WTC11 (cell line): Measurements from ENCODE around the gene CLP1. TPM values are rescaled to one million over a fixed set of nuclear protein-coding genes. Genes with fewer than 3 reads are reported as not detected.

Source experiments
- ATAC-seq: fragments of 200-7000 bp; cut with Tn5 transposase; 2 replicates; pipeline ENCODE4 v1.10.0; 2021; ENCODE audit warnings: mild to moderate bottlenecking, moderate library complexity
- CTCF ChIA-PET: fragments of 300-600 bp; sonication (Branson Sonifier 250); formaldehyde crosslinking; loops from one replicate; lab custom pipeline; 2021; ENCODE audit warnings: antibody characterized with exemption; lab: Charles Lee
- POLR2A ChIA-PET: fragments of 350-600 bp; sonication (Branson Sonifier 250); formaldehyde crosslinking; loops from one replicate; lab custom pipeline; 2021; ENCODE audit warnings: antibody characterized with exemption; lab: Charles Lee
- DNase-seq: peaks from one replicate; pipeline ENCODE4 v3.0.0; 2021; ENCODE audit warnings: low spot score
- H3K27ac Mint-ChIP-seq: 2 replicates; pipeline ENCODE4 v1.8.0; 2021; ENCODE audit warnings: mixed read lengths
- H3K27me3 Mint-ChIP-seq: 2 replicates; pipeline ENCODE4 v1.8.0; 2021; ENCODE audit warnings: low read depth, mild to moderate bottlenecking, moderate library complexity, mixed read lengths
- H3K36me3 Mint-ChIP-seq: 2 replicates; pipeline ENCODE4 v1.8.0; 2021; ENCODE audit warnings: mixed read lengths
- H3K4me1 Mint-ChIP-seq: 2 replicates; pipeline ENCODE4 v1.8.0; 2022; ENCODE audit warnings: mixed read lengths
- H3K4me3 Mint-ChIP-seq: 2 replicates; pipeline ENCODE4 v1.8.0; 2021; ENCODE audit warnings: mild to moderate bottlenecking, moderate library complexity, mixed read lengths
- H3K9me3 Mint-ChIP-seq: 2 replicates; pipeline ENCODE4 v1.8.0; 2021; ENCODE audit warnings: mixed read lengths
- AR ChIP-seq: fragments of 250-450 bp; sonication (Bioruptor Pico); IDR thresholded peaks from 2 replicates; pipeline ENCODE4 v1.9.0; 2021; ENCODE audit warnings: mild to moderate bottlenecking
- E2F5 ChIP-seq: sonication (generic); formaldehyde crosslinking; IDR thresholded peaks from 2 replicates; pipeline ENCODE4 v1.8.1; 2022; ENCODE audit warnings: mild to moderate bottlenecking, moderate library complexity, missing genetic modification reagents
- KAT7 ChIP-seq: sonication (generic); formaldehyde crosslinking; IDR thresholded peaks from 2 replicates; pipeline ENCODE4 v1.8.1; 2023; ENCODE audit warnings: missing genetic modification reagents, mild to moderate bottlenecking, borderline replicate concordance
- NFATC4 ChIP-seq: fragments of 250-450 bp; sonication (Bioruptor Pico); IDR thresholded peaks from 2 replicates; pipeline ENCODE4 v1.9.0; 2021; ENCODE audit warnings: mild to moderate bottlenecking
- NR3C1 ChIP-seq: sonication (generic); formaldehyde crosslinking; conservative IDR thresholded peaks from 2 replicates; pipeline ENCODE4 v1.8.1; 2023; ENCODE audit warnings: low read depth, mild to moderate bottlenecking, missing genetic modification reagents
- OVOL2 ChIP-seq: fragments of 250-450 bp; sonication (Bioruptor Pico); IDR thresholded peaks from 2 replicates; pipeline ENCODE4 v1.9.0; 2021; ENCODE audit warnings: mild to moderate bottlenecking, borderline replicate concordance
- STAT6 ChIP-seq: sonication (generic); formaldehyde crosslinking; conservative IDR thresholded peaks from 2 replicates; pipeline ENCODE4 v1.8.1; 2023; ENCODE audit warnings: mild to moderate bottlenecking, low read depth, missing genetic modification reagents, moderate library complexity
- TP53 ChIP-seq: sonication (generic); formaldehyde crosslinking; IDR thresholded peaks from 2 replicates; pipeline ENCODE4 v1.8.1; 2023; ENCODE audit warnings: mild to moderate bottlenecking, missing genetic modification reagents
- USF1 ChIP-seq: sonication (generic); formaldehyde crosslinking; IDR thresholded peaks from 2 replicates; pipeline ENCODE4 v1.8.0; 2022; ENCODE audit warnings: mild to moderate bottlenecking, missing genetic modification reagents
- ZNF121 ChIP-seq: sonication (generic); formaldehyde crosslinking; IDR thresholded peaks from 2 replicates; pipeline ENCODE4 v1.8.0; 2023; ENCODE audit warnings: missing genetic modification reagents
- ZNF219 ChIP-seq: sonication (generic); formaldehyde crosslinking; IDR thresholded peaks from 2 replicates; pipeline ENCODE4 v1.8.0; 2023; ENCODE audit warnings: missing genetic modification reagents, mild to moderate bottlenecking, borderline replicate concordance
- ZNF396 ChIP-seq: fragments of 250-450 bp; sonication (Bioruptor Pico); IDR thresholded peaks from 2 replicates; pipeline ENCODE4 v1.8.0; 2021; ENCODE audit warnings: mild to moderate bottlenecking, moderate library complexity, borderline replicate concordance
- ZNF423 ChIP-seq: fragments of 250-450 bp; sonication (Bioruptor Pico); IDR thresholded peaks from 2 replicates; pipeline ENCODE4 v2.1.2; 2022; ENCODE audit warnings: mild to moderate bottlenecking, moderate library complexity
- ZNF532 ChIP-seq: fragments of 250-450 bp; sonication (Bioruptor Pico); IDR thresholded peaks from 2 replicates; pipeline ENCODE4 v1.9.0; 2021; ENCODE audit warnings: mild to moderate bottlenecking, borderline replicate concordance
- ZSCAN18 ChIP-seq: fragments of 250-450 bp; sonication (Bioruptor Pico); IDR thresholded peaks from 2 replicates; pipeline ENCODE4 v2.1.2; 2022; ENCODE audit warnings: mild to moderate bottlenecking, moderate library complexity
- total RNA-seq: library from RNA; stranded (reverse); gene quantifications from 3 replicates; pipeline ENCODE4 v1.2.3, GENCODE V29; 2021
- TF ChIP-seq, protein P1 (sequence below): sonication (generic); formaldehyde crosslinking; IDR thresholded peaks from 2 replicates; pipeline ENCODE4 v1.8.1; 2023; ENCODE audit warnings: mild to moderate bottlenecking, missing genetic modification reagents, moderate library complexity

CLP1 gene
- total RNA-seq, 1 experiment from 2014 or later, result 26.3 TPM

- ATAC-seq (no peak), DNase-seq (no peak)
- H3K4me3 Mint-ChIP-seq, result peak overlapping the region; percentile 99
- POLR2A ChIA-PET, result no interaction called here
- H3K4me1 Mint-ChIP-seq, result peaks cover 22% of the 10 kb centered on the region
- H3K27me3 Mint-ChIP-seq, result peaks cover 47% of the 10 kb centered on the region
- CTCF ChIA-PET, result interaction anchor here (1.9 to 3.5 kb wide), 2 partner anchors 12 to 164 kb away, joined by 5 to 13 read pairs; no protein-coding TSS in a partner anchor
- peaks cover 22% of the 10 kb centered on the region for H3K36me3 Mint-ChIP-seq
- no peaks in the 10 kb centered on the region for H3K9me3 Mint-ChIP-seq
- peak overlapping the region; percentile 55 for H3K27ac Mint-ChIP-seq
- no peak for TF ChIP-seq ZNF423 (CRISPR knock-in tag)
- TF ChIP-seq E2F5 (CRISPR knock-in tag), result no peak
- no peak for TF ChIP-seq NR3C1 (CRISPR knock-in tag)
- no peak for TF ChIP-seq ZNF219 (CRISPR knock-in tag)
- no peak for TF ChIP-seq USF1 (CRISPR knock-in tag)
- no peak for TF ChIP-seq NFATC4 (CRISPR knock-in tag)
- no peak for TF ChIP-seq AR (CRISPR knock-in tag)
- no peak for TF ChIP-seq ZNF121
- TF ChIP-seq ZNF396 (CRISPR knock-in tag), result no peak
- TF ChIP-seq, protein P1, sequence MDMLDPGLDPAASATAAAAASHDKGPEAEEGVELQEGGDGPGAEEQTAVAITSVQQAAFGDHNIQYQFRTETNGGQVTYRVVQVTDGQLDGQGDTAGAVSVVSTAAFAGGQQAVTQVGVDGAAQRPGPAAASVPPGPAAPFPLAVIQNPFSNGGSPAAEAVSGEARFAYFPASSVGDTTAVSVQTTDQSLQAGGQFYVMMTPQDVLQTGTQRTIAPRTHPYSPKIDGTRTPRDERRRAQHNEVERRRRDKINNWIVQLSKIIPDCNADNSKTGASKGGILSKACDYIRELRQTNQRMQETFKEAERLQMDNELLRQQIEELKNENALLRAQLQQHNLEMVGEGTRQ (CRISPR knock-in tag), result no peak
- TF ChIP-seq KAT7, result no peak
- no peak for TF ChIP-seq OVOL2
- no peak for TF ChIP-seq ZSCAN18 (CRISPR knock-in tag)
These were observed 723 bp upstream of the CLP1 start for GRCh38 chr11:57656885-57657193.

DNA sequence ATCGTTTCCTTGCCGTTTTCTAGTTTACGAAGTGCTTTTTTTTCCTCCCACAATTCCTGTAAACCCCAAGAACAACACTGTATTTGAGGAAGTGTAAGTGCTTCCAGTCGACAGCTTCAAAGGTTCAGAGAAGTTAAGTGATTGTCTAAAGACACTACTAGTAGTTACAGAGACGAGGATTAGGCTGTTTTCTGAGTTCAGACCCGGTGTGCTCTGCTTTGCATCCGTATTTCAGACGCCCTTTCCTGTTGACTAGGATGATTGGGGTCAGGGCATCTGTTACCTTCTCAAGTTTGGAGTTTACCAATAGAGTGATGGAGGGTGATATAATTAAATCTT lies 430 bp downstream of the CLP1 start:
- peaks cover 36% of the 10 kb centered on the region for H3K27me3 Mint-ChIP-seq
- no peak for TF ChIP-seq TP53 (CRISPR knock-in tag)
- no peak for TF ChIP-seq STAT6 (CRISPR knock-in tag)
- no peak for TF ChIP-seq OVOL2
- TF ChIP-seq ZNF532 (CRISPR knock-in tag), result no peak
- peak overlapping the region; percentile 99 for H3K4me3 Mint-ChIP-seq
- ChIA-PET CTCF (interaction anchor here (0.8 to 3.5 kb wide), 3 partner anchors 13 to 165 kb away, joined by 3 to 13 read pairs (median 5); partner anchors contain the start of gene UBE2L6), POLR2A (no interaction called here)
- ATAC-seq, result no peak
- no peaks in the 10 kb centered on the region for H3K9me3 Mint-ChIP-seq
- peak overlapping the region; percentile 95 for H3K27ac Mint-ChIP-seq
- peaks cover 28% of the 10 kb centered on the region for H3K36me3 Mint-ChIP-seq
- DNase-seq, result no peak
- H3K4me1 Mint-ChIP-seq, result peaks cover 18% of the 10 kb centered on the region
